GM12874 (cell line): ENCODE data around the gene SERPINE3.

ENCODE experiments used
- TF ChIP-seq, protein P1 (sequence below): IDR thresholded peaks from 2 replicates; pipeline ENCODE4 v1.5.1; 2011; ENCODE audit warnings: low read depth, mild to moderate bottlenecking, control low read depth, low read length, moderate library complexity; ENCODE audit not compliant: insufficient read depth

SERPINE3 gene

DNA sequence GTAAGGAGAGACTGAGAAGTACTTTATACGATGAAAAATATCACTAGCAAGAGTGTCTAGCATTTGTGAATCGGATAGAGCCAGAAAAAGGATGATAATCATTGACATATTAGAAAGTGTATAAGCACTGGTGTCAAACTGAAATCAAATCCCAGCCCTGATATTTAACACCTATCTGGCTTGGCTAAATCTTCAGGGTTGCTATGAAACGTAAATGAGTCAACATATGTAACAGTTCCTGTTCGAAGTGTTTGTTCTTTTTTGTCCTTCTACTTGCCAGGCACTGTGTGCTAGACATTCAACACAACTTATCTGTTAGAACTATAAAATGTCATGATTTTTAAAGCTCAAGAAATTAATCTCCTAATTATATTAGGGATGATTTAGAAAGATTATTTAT, 40.8 kb downstream of the SERPINE3 start:
- TF ChIP-seq, protein P1, sequence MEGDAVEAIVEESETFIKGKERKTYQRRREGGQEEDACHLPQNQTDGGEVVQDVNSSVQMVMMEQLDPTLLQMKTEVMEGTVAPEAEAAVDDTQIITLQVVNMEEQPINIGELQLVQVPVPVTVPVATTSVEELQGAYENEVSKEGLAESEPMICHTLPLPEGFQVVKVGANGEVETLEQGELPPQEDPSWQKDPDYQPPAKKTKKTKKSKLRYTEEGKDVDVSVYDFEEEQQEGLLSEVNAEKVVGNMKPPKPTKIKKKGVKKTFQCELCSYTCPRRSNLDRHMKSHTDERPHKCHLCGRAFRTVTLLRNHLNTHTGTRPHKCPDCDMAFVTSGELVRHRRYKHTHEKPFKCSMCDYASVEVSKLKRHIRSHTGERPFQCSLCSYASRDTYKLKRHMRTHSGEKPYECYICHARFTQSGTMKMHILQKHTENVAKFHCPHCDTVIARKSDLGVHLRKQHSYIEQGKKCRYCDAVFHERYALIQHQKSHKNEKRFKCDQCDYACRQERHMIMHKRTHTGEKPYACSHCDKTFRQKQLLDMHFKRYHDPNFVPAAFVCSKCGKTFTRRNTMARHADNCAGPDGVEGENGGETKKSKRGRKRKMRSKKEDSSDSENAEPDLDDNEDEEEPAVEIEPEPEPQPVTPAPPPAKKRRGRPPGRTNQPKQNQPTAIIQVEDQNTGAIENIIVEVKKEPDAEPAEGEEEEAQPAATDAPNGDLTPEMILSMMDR, result no peak

DNA sequence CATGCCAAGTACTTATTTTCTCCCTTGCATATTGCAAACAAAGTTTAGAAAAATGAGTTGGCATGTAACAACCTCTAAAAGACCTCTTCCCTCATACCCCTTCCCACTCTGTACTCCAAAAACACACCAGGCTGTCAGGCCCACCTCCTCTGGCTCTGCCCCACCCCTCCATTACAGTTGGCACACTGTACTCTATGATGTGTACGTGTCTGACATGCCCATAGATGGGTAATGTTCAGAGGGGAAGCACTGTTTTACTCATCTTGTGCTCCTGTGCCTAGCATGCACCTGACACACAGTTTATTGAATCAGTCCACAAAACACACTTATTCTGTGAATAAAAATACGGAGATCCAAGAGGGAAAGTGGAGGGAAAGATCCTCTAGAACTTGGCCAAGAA, 45.6 kb downstream of the SERPINE3 start:
- TF ChIP-seq, protein P1, result no peak

DNA sequence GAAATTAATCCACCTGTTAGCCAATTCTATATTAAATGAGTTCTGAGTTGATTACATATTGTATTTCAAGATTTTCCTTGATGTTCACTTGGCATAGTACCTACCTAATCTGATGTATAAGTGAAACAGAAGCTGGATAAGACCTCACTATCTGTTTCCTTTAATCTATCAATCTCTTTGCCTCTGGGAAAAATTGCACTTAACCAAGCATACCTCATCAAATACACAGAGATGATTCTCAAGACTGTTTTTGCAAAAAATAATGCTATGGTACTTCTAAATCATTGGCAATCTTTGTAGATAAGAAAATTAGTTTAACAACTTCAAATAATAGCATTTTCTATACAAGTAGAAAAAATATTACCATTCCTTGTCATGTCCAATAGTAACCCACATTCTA, 55.2 kb downstream of the SERPINE3 start:
- TF ChIP-seq, protein P1, result no peak

DNA sequence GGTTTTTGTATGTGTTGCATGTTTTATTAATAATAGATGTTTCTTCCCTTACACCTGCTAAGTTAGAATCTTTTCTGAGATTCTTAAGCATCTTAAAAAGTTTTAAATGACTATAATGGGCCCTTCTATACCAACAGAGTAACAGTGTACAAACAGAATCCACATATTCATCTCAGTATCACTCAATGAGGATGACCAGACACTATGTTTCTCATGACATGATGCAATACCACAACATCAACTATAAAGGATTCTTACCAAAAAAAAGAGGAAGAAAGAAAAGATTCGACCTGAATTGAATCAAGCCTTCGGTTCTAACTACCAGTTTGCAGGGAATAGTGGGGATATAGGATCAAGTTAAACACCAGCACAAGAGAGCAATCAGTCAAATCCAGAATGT, 56.9 kb downstream of the SERPINE3 start:
- TF ChIP-seq, protein P1, result no peak

DNA sequence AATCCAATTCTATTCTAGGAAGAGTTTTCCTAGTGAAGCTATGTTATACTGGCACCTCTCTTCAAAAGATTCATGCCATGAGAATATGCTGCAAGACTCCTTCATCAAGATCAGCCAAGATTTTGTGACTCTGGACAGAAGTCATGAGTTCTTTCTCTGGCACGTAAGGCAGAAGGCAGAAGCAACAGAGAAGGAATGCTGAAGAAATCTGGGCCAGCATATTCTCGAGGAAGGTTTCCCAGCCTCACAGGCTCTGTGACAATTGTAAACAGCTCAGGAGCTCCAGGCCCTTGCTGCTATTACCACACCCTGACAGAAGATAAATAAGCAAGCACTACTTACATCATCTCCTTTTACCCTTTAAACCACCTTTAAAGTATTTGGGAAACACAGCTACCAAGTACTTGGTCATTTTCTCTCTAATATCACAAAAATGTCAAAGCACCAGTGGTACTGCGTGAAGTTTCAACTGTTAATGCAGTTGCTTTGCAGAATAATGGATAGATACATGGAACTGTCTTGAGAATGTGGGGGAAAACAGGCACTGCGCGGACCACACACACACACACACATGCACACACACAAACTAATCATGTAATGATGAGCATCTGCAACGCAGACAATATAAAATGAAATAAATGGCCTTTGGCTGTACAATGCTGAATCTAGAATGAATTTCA, 57.9 kb downstream of the SERPINE3 start:
- TF ChIP-seq, protein P1, result no peak

DNA sequence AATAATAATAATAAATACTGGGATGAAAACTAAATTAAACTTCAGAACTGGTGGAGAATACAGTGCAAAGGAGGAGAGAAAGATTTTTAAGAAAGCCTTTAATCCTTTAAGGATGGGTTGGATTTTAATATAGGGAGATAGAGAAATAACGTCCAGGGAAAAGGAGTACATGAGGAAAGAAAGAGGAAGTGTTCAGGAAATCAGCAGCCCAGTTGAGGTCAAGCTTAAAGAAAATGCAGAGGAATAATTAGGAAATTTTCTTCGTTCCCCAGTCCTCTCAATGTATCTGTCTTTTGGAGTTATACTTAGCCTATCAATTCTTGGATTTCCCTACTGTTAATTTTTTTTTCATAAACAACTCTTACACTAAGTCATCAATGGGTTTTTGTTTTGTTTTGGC, 65.7 kb downstream of the SERPINE3 start:
- TF ChIP-seq, protein P1, result no peak

DNA sequence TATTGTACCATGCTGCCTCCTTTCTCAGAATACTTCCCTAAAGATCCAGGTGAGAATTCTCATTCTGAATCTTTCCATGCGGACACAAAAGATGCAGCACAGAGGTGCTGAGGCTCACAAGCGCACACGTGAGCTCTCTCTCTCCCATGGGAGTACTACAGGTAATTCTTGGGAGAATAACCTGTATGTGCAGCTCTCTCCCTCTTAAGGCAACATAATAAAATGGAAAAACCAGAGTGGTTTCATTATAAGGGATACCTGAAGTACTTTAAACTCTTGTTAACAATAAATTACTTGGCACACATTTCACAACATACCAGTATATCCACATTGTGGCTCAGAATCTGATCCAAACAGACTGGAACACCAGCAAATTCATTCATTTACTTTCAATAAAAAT, 72.9 kb downstream of the SERPINE3 start:
- TF ChIP-seq, protein P1, result no peak
